ENCODE measurements around the gene POPDC2.

POPDC2 gene

DNA sequence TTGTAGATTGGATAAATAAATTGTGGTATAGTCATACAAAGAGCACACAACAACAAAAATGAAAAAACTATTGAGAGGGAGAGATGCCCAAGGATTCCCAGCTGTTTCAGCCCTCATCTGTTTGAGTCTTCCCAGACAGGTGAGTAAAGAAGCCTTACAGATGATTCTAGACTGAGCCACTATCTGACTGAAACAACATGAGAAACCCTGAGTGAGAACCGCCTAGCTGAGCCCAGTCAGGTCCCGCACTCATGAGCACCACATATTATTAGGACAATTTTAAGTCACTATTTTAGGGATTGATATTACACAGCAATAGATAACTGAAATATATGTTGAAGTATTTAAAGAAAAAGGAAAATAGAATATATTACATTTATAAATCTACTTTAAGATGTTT is 19.0 kb downstream of the POPDC2 start:
- DNase-seq (ENCODE audit: low read depth in 2 of 2): no peak

GRCh38 chr3:119639494-119640350 is 20.7 kb downstream of the POPDC2 start:
- no peak for DNase-seq (ENCODE audit: low read depth in 2 of 2)

DNA sequence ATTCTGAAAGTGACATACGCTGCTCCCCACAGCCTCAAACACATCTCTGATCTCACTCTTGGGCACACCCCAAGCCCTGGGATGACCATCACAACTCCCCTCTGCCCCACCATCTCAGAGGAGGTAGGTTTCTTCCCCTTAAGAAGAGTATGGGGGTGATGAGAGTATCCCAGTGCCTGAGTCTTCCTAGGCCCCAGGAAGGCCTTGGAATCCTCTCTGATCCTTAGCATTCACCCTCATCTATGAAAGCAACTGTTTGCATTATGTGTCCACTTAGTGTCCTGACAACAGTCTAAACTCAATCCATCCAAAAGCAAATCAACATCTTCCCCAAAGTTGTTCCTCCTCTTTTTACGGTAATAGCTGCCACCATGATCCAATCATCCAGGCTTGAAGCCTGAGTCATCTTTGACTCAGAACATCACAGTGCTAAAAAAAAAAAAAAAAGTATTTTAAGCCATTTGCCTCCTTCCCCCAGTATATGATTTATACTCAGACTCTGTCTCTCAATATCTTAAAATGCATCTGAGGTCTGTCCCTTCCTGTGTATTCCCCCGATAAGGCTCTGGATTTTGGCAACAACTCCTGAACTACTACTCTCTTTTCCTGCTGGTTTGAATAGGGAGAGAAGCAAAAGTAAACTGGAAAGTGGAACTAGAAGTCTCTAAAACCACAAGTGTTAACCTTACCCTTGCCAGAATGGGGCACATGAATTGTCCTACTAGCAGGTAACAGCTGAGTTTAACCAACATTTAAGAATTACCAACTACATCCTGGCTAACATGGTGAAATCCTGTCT is 22.5 kb downstream of the POPDC2 start:
- no peak for DNase-seq (ENCODE audit: low read depth in 2 of 2)

DNA sequence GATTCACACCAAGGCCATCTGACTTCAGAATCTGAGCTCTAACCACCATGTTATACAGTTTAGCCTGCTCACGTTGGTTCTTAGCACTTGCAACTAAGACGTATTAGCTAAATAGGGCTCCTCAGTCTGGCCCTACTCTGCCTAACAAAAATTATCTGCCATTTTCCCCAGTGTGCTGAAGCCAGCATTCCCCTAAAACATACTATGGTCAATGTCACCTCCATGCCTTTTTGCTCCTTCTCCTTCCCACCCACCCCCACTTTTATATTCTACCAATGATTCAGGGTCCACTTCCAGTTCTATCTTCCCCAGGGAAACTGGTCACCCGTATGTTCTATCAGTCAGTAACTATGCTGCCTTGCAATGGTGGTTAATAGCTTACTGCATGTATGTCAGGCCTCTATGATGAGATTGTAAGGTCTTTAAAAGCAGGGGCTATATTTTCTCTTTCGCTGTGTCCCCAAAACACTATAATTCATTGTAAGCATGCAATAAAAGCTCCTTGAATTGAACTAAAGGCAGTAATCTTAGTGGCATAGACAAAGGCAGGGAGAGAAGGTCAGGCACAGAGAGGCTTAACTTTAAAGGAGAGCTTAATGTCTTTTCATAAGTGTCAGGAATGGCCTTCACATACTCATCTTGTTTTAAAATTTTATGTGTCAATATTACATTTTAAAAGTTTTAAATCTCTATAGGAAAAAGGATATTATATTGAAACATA is 23.3 kb downstream of the POPDC2 start:
- no peak for DNase-seq (ENCODE audit: low read depth in 2 of 2)

GRCh38 chr3:119636249-119636648 is 24.1 kb downstream of the POPDC2 start:
- DNase-seq (ENCODE audit: low read depth in 2 of 2): no peak

DNA sequence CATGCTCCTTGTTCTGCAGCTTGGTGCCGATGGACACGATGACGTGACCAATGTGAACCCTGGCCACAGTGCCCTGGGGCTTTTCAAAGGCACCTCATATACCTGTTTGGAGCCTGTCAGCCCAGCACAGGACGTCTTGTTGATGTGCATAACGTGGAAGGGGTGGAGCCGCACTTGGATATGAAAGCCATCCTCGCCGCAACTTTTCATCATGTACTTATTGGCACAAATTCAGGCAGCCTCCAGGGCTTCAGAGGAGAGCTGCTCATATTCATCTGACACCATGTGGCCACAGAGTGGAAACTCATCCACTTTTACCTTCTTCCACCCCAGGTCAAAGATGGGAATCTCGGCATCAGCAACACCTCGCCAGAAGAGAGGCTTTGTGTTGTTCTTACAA is 24.7 kb downstream of the POPDC2 start:
- no peak for DNase-seq (ENCODE audit: low read depth in 2 of 2)

GRCh38 chr3:119632829-119633228 is 27.6 kb downstream of the POPDC2 start:
- DNase-seq (ENCODE audit: low read depth in 2 of 2): no peak

DNA sequence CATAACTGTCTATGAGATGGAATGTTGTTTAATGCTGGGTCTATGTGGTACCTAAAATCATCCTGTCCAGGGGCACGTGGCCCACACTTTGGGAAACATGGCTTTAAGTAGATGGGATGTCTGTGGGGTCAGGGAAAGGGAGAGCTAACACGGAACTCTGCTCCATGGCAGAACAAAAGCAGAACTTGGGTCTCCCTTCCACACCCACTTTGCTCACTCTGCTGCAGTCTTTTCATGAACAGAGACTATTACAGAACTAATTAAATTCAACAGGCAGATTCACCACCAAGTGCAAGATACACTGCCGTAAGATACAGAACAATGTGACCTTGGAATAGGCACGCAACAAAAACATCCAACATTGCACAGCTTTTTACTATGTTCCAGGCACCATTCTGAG is 28.2 kb downstream of the POPDC2 start:
- no peak for DNase-seq (ENCODE audit: low read depth in 2 of 2)

- DNase-seq (ENCODE audit: low read depth in 2 of 2): no peak
These were observed 28.9 kb downstream of the POPDC2 start for GRCh38 chr3:119631516-119631915.

DNA sequence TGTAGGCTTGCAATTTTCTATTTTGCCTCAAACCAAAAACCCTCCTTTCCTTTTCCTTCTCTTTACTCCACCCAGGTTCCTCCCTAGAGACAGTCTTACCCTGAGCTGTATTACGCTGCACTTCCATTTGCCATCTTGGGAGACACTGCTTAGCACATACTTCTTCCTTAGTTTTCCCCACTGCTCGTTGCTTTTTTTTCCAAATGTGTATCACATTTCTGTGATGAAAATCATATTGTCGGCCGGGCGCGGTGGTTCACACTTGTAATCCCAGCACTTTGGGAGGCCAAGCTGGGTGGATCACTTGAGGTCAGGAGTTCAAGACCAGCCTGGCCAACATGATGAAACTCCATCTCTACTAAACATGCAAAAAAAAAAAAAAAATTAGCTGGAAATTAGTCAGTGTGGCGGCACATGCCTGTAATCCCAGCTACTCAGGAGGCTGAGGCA is 29.5 kb downstream of the POPDC2 start:
- no peak for DNase-seq (ENCODE audit: low read depth in 2 of 2)

GRCh38 chr3:119630128-119630879 is 30.1 kb downstream of the POPDC2 start:
- no peak for DNase-seq (ENCODE audit: low read depth in 2 of 2)

DNA sequence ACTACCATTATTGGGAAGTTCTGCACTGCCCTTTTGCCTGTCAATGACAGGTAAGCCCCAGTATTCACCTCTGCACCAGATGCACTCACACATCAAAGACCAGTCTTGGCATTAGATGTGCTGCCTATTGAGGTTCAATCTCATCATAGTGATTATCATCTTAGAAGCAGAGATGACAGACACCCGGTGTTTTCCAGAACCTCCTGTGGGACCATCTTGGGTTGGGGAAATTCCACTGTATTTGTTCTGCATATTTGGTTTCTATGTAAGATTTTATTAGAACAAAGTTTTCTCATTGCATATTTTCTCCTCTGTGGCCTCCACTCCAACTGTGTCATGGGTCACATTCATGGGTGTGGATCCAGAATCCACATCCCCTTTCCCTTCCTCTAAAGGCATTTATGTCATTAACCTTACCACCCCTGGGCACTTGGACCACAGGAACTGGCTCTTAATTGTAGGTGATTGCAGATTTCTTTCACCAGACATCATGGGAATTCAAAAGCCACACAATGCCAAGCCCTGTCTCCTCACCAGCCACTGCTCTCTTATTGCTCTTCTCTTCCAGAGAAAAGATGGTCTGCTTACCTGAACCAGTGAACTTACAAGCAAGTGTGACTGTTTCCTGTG is 31.5 kb downstream of the POPDC2 start:
- DNase-seq (ENCODE audit: low read depth in 2 of 2): no peak

- DNase-seq (ENCODE audit: low read depth in 2 of 2): no peak
These were observed 32.0 kb downstream of the POPDC2 start for GRCh38 chr3:119628390-119628789.

DNA sequence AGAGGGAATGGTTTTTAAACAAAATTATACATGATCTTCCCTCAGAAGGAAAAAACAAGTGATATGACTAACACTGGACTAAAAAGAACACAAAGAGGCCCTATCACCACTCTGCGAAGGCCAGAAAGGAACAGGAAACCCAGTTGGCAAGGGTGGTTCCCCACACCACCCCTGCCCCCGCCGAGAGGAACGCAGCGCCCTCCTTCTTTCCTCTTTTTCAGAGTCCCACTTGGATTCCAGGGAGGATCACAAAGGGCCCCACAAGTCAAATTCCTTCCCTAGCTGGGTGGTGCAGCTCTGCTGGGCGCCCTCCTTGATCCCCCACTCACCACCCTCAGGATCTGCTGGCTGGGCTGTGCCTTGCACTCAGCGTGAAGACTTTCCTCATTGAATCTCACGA is 32.9 kb downstream of the POPDC2 start:
- DNase-seq (ENCODE audit: low read depth in 2 of 2): no peak

DNA sequence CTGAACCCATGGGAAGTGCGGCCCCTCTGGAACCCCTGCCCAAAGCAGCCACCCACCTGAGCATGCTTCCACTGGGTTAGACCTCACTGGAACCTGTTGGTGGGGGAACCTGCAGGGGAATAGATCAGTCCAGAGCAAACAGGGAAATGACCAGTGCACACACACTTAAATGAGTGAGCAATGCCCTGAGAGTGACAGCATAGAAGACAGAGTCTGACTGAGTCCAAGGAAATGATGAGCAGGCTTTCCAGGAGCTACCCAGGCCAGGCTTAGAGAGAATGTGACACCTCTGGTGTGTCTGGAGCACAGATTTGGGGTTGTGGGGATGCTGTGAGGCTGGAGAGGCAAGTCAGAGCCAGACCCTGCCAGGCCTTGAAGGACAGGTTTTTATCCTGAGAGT is 34.2 kb downstream of the POPDC2 start:
- DNase-seq (ENCODE audit: low read depth in 2 of 2): no peak

DNA sequence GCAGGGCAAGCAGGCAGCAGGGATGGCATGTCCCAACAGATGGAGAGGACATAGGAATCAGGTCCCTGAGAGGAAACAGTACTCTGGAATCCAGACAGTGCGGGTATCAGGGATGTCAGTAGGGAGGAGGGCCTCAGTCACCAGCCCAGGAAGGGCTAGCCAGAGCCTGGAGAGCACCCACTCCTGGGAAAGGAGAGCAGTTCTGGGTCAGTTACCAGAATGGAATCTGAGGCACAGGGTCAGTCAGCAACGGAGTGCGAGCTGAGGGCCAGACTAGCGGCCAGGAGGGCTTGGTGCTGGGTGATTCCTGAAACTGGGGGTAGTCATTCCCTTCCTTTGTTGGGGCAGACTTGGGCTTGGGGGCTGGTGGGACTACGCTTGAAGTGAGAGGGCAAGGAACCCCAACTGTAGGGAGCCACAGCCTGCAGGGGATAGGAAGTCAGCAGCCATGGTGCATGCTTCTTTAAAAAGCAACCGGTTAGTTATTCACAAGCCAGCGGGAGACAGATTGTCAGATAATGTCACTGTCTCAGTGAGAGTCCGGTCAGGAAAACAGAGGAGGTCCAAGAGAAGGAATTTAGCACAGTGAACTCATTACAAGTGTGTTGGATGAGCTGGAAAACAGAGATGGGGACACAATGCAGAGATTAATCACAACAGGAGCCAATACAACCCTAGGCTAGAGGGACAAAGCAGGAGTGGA is 34.8 kb downstream of the POPDC2 start:
- DNase-seq (ENCODE audit: low read depth in 2 of 2): no peak

- no peak for DNase-seq (ENCODE audit: low read depth in 2 of 2)
These were observed 36.2 kb downstream of the POPDC2 start for GRCh38 chr3:119624002-119624720.

DNA sequence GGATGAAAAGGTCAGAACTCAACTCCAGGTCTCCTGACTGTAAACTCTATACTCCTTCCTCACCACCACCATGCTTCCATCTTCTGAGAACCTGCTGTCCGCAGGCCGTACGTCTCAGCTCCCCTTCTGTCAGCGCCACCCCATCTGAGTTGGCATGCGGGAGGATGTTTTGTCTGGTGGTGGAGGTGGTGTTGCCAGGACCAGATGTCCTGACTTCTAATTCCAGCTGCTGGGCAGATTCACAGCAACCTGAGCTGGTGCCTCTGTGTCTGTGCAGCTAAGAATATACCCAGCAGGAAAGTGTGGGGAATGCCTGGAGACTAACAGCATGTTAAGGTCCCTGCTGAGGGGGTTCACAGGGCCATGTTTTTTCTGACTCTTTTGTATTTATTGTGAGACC is 39.5 kb downstream of the POPDC2 start:
- no peak for DNase-seq (ENCODE audit: low read depth in 2 of 2)

- no peak for DNase-seq (ENCODE audit: low read depth in 2 of 2)
These were observed 41.3 kb downstream of the POPDC2 start for GRCh38 chr3:119619094-119619493.

DNA sequence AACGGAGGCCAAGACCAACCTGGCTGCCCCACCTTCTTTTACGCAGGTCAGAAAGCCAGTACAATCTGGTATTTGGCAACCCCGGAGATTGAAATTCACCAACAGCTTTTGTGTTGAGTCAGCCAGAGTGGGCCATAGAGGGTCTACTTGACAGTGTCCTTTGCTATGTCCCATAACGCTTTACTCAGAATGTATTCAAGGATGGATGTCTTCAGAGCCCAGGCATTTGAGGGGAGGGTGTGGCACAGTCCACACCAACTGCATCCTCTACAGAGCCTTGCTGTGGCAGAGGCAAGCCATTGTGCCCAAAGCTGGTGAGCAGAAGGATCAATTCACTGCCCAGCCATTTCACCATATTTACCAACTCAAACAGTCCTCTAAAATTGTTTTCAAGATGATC is 44.3 kb downstream of the POPDC2 start:
- no peak for DNase-seq (ENCODE audit: low read depth in 2 of 2)

Data from stimulated activated CD8-positive, alpha-beta memory T cell treated with anti-CD3 and anti-CD28 coated beads, Interleukin-7, amount 100 ng/mL, for 1 hour (primary cell).